DOHH2 (cell line): ENCODE measurements around the gene RNF141.

Experiments used
- EZH2phosphoT487 ChIP-seq: fragments of 200-600 bp; sonication (generic); IDR thresholded peaks from 2 replicates; pipeline ENCODE4 v1.6.1; 2017; ENCODE audit warnings: borderline replicate concordance, mild to moderate bottlenecking, antibody characterized with exemption, low read length, moderate library complexity, mixed read lengths
- TF ChIP-seq, protein P1 (sequence below): fragments of 200-600 bp; sonication (generic); IDR thresholded peaks from one replicate; pipeline ENCODE4 v1.5.1; 2014; ENCODE audit warnings: antibody characterized with exemption, mild to moderate bottlenecking, low read depth, low read length; ENCODE audit not compliant: poor library complexity, severe bottlenecking

GRCh38 chr11:10561947-10562346 lies 21.0 kb upstream of the RNF141 start:
- TF ChIP-seq, protein P1, sequence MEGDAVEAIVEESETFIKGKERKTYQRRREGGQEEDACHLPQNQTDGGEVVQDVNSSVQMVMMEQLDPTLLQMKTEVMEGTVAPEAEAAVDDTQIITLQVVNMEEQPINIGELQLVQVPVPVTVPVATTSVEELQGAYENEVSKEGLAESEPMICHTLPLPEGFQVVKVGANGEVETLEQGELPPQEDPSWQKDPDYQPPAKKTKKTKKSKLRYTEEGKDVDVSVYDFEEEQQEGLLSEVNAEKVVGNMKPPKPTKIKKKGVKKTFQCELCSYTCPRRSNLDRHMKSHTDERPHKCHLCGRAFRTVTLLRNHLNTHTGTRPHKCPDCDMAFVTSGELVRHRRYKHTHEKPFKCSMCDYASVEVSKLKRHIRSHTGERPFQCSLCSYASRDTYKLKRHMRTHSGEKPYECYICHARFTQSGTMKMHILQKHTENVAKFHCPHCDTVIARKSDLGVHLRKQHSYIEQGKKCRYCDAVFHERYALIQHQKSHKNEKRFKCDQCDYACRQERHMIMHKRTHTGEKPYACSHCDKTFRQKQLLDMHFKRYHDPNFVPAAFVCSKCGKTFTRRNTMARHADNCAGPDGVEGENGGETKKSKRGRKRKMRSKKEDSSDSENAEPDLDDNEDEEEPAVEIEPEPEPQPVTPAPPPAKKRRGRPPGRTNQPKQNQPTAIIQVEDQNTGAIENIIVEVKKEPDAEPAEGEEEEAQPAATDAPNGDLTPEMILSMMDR = no peak
- TF ChIP-seq EZH2phosphoT487 = no peak
